GM19463 (cell line): ENCODE measurements around the gene PXMP4.
A peak's percentile ranks its signal among the peaks of the same experiment; 100 is the strongest.

ENCODE experiments used
- ATAC-seq: cut with Tn5 transposase; IDR thresholded peaks from one replicate; pipeline ENCODE4 v1.9.1; 2021; ENCODE audit warnings: mild to moderate bottlenecking, moderate library complexity; ENCODE audit not compliant: unreplicated experiment

Gene PXMP4

GRCh38 chr20:33686100-33686983 is 33.8 kb downstream of the PXMP4 start, which contains the start of gene E2F1:
Gene E2F1, minus strand, starts transcription at chr20:33686385. Its CDS starts 121 bp downstream, at chr20:33686264.
- ATAC-seq, result peak; percentile 87

- ATAC-seq, result peak; percentile 34
Measured at GRCh38 chr20:33685328-33686099, 34.6 kb downstream of the PXMP4 start.

GRCh38 chr20:33684533-33685327 is 35.4 kb downstream of the PXMP4 start:
- ATAC-seq, result no peak

- no peak for ATAC-seq
Measured at GRCh38 chr20:33681728-33682353, 38.3 kb downstream of the PXMP4 start.

- ATAC-seq, result no peak
Measured at GRCh38 chr20:33681288-33681687, 38.8 kb downstream of the PXMP4 start.

- no peak for ATAC-seq
Measured at GRCh38 chr20:33680686-33681085, 39.4 kb downstream of the PXMP4 start.

GRCh38 chr20:33679758-33680485 is 40.2 kb downstream of the PXMP4 start:
- ATAC-seq, result peak; percentile 79

- no peak for ATAC-seq
Measured at GRCh38 chr20:33677991-33678702, 42.0 kb downstream of the PXMP4 start.

GRCh38 chr20:33676652-33677645 is 43.2 kb downstream of the PXMP4 start:
- no peak for ATAC-seq

GRCh38 chr20:33676121-33676520 is 44.0 kb downstream of the PXMP4 start:
- ATAC-seq, result no peak

GRCh38 chr20:33675136-33675959 is 44.8 kb downstream of the PXMP4 start:
- no peak for ATAC-seq

GRCh38 chr20:33674294-33675135 is 45.6 kb downstream of the PXMP4 start, which contains the start of gene NECAB3:
Gene NECAB3, minus strand, starts transcription at chr20:33674428. Its CDS starts 76 bp downstream, at chr20:33674352.
- ATAC-seq, result peak; percentile 82

- ATAC-seq, result peak; percentile 43
Measured at GRCh38 chr20:33673410-33674293, 46.5 kb downstream of the PXMP4 start.

GRCh38 chr20:33673114-33673409 is 47.0 kb downstream of the PXMP4 start:
- no peak for ATAC-seq

- no peak for ATAC-seq
Measured at GRCh38 chr20:33672426-33673113, 47.5 kb downstream of the PXMP4 start.
